CD4-positive, alpha-beta T cell treated with Interleukin-15 for 4 hours (primary cell): ENCODE data around the gene FERD3L.
"Not testable (repeated sequence)": the region's sequence is repeated elsewhere in the genome, so short reads cannot be mapped to it uniquely, and the experiment has no call there.

Experiments
- DNase-seq: peaks from one replicate; pipeline ENCODE4 v3.0.0-alpha.2; 2020; ENCODE audit warnings: low spot score

The FERD3L gene

GRCh38 chr7:19144661-19145433 is at the start of gene FERD3L:
TSS of gene FERD3L (minus strand) at chr7:19145421. CDS start at chr7:19145362, 59 bp downstream.
- DNase-seq = no peak

GRCh38 chr7:19194417-19194816 is 49.2 kb upstream of the FERD3L start:
- not testable (repeated sequence) for DNase-seq

- no peak for DNase-seq
These were observed 36.4 kb upstream of the FERD3L start for GRCh38 chr7:19181634-19182033.

GRCh38 chr7:19178595-19178994 is 33.4 kb upstream of the FERD3L start:
- no peak for DNase-seq

- no peak for DNase-seq
These were observed 32.0 kb upstream of the FERD3L start for GRCh38 chr7:19177269-19177668.

- DNase-seq = no peak
These were observed 30.0 kb upstream of the FERD3L start for GRCh38 chr7:19175241-19175640.

- no peak for DNase-seq
These were observed 16.4 kb upstream of the FERD3L start for GRCh38 chr7:19161671-19162070.

- no peak for DNase-seq
These were observed 1.5 kb upstream of the FERD3L start for GRCh38 chr7:19146699-19147098.

GRCh38 chr7:19145434-19146115 is 354 bp upstream of the FERD3L start:
- DNase-seq = no peak

- DNase-seq = no peak
These were observed 1.2 kb downstream of the FERD3L start for GRCh38 chr7:19143881-19144574.

GRCh38 chr7:19139706-19140327 is 5.4 kb downstream of the FERD3L start:
- DNase-seq = no peak

GRCh38 chr7:19133886-19134285 is 11.3 kb downstream of the FERD3L start:
- no peak for DNase-seq

GRCh38 chr7:19133390-19133789 is 11.8 kb downstream of the FERD3L start:
- no peak for DNase-seq

GRCh38 chr7:19128856-19129255 is 16.4 kb downstream of the FERD3L start:
- no peak for DNase-seq

GRCh38 chr7:19121977-19122588 is 23.1 kb downstream of the FERD3L start:
- no peak for DNase-seq

GRCh38 chr7:19119870-19120486 is 25.2 kb downstream of the FERD3L start:
- DNase-seq = no peak

GRCh38 chr7:19119372-19119771 is 25.8 kb downstream of the FERD3L start:
- no peak for DNase-seq

- DNase-seq = no peak
These were observed 26.4 kb downstream of the FERD3L start for GRCh38 chr7:19118636-19119371.

GRCh38 chr7:19117870-19118608 is 27.2 kb downstream of the FERD3L start:
- DNase-seq = no peak
